PFSK-1 (cell line): ENCODE measurements around the gene MYOZ2.

Experiments
- FOXP2 ChIP-seq: optimal IDR thresholded peaks from 2 replicates; pipeline ENCODE3; 2011; ENCODE audit warnings: borderline replicate concordance, control low read depth, inconsistent platforms; ENCODE audit not compliant: insufficient read depth; ENCODE audit errors: extremely low read length, extremely low read depth
- POLR2AphosphoS5 ChIP-seq: IDR thresholded peaks from 2 replicates; pipeline ENCODE4 v1.6.1; 2012; ENCODE audit warnings: low read depth, mild to moderate bottlenecking, control low read depth, low read length, moderate library complexity
- REST ChIP-seq, 2 experiments: IDR thresholded peaks; 2 replicates each; pipeline versions ENCODE4 v1.6.1 to v1.8.0; 2011 to 2012; ENCODE audit warnings: low read depth in 2 of 2, low read length in 2 of 2, control low read depth in 1 of 2, inconsistent platforms in 1 of 2, mild to moderate bottlenecking in 1 of 2, moderate library complexity in 1 of 2; ENCODE audit not compliant: insufficient read depth in 1 of 2
- SIN3A ChIP-seq: IDR thresholded peaks from 2 replicates; pipeline ENCODE4 v1.6.1; 2012; ENCODE audit warnings: mild to moderate bottlenecking, low read length, moderate library complexity, borderline replicate concordance; ENCODE audit not compliant: insufficient read depth
- TAF1 ChIP-seq: IDR thresholded peaks from 2 replicates; pipeline ENCODE4 v1.6.1; 2012; ENCODE audit warnings: low read length, control low read depth, borderline replicate concordance; ENCODE audit not compliant: insufficient read depth

The MYOZ2 gene

GRCh38 chr4:119124352-119124751, 11.3 kb upstream of the MYOZ2 start:
- TF ChIP-seq POLR2AphosphoS5 (no peak), FOXP2 (no peak)

GRCh38 chr4:119125931-119126330, 9.7 kb upstream of the MYOZ2 start:
- no peak for TF ChIP-seq FOXP2
- no peak for TF ChIP-seq REST (IDR thresholded peaks at IDR 0.05; ENCODE audit: insufficient read depth in 1 of 2, low read depth in 2 of 2, low read length in 2 of 2)
- no peak for TF ChIP-seq SIN3A

GRCh38 chr4:119128148-119128547, 7.5 kb upstream of the MYOZ2 start:
- no peak for TF ChIP-seq TAF1
- no peak for TF ChIP-seq SIN3A
- no peak for TF ChIP-seq POLR2AphosphoS5
- TF ChIP-seq REST (IDR thresholded peaks at IDR 0.05; ENCODE audit: insufficient read depth in 1 of 2, low read depth in 2 of 2, low read length in 2 of 2), result no peak
- no peak for TF ChIP-seq FOXP2

GRCh38 chr4:119130365-119131065, 5.1 kb upstream of the MYOZ2 start:
- TF ChIP-seq TAF1, result no peak

GRCh38 chr4:119131164-119131563, 4.5 kb upstream of the MYOZ2 start:
- TF ChIP-seq POLR2AphosphoS5 (no peak), FOXP2 (no peak), REST (IDR thresholded peaks at IDR 0.05; ENCODE audit: insufficient read depth in 1 of 2, low read depth in 2 of 2, low read length in 2 of 2) (no peak), TAF1 (no peak), SIN3A (no peak)

GRCh38 chr4:119132306-119132705, 3.3 kb upstream of the MYOZ2 start:
- TF ChIP-seq SIN3A (no peak), REST (IDR thresholded peaks at IDR 0.05; ENCODE audit: insufficient read depth in 1 of 2, low read depth in 2 of 2, low read length in 2 of 2) (no peak), POLR2AphosphoS5 (no peak), TAF1 (no peak), FOXP2 (no peak)
